Neuron (in vitro differentiated cells): ENCODE data around the gene ARPC2.
A peak's percentile ranks its signal among the peaks of the same experiment; 100 is the strongest.
"Not testable (repeated sequence)": the region's sequence is repeated elsewhere in the genome, so short reads cannot be mapped to it uniquely, and the experiment has no call there.

Source experiments
- H2AFZ ChIP-seq: one replicate; pipeline ENCODE4 v1.6.1; 2013; ENCODE audit warnings: low read depth, mild to moderate bottlenecking, inconsistent platforms, low read length, moderate library complexity
- H3K27me3 ChIP-seq: one replicate; pipeline ENCODE4 v1.6.1; 2013; ENCODE audit warnings: low read length; ENCODE audit not compliant: insufficient read depth
- H3K36me3 ChIP-seq: one replicate; pipeline ENCODE4 v1.6.1; 2013; ENCODE audit warnings: low read length; ENCODE audit not compliant: insufficient read depth
- H3K4me1 ChIP-seq: one replicate; pipeline ENCODE4 v1.6.1; 2013; ENCODE audit warnings: low read length; ENCODE audit not compliant: insufficient read depth
- H3K4me3 ChIP-seq: 2 replicates; pipeline ENCODE4 v1.5.1; 2013; ENCODE audit warnings: mild to moderate bottlenecking, low read length, moderate library complexity
- H3K9me3 ChIP-seq: one replicate; pipeline ENCODE4 v1.6.1; 2013; ENCODE audit warnings: low read length

ARPC2 gene

DNA sequence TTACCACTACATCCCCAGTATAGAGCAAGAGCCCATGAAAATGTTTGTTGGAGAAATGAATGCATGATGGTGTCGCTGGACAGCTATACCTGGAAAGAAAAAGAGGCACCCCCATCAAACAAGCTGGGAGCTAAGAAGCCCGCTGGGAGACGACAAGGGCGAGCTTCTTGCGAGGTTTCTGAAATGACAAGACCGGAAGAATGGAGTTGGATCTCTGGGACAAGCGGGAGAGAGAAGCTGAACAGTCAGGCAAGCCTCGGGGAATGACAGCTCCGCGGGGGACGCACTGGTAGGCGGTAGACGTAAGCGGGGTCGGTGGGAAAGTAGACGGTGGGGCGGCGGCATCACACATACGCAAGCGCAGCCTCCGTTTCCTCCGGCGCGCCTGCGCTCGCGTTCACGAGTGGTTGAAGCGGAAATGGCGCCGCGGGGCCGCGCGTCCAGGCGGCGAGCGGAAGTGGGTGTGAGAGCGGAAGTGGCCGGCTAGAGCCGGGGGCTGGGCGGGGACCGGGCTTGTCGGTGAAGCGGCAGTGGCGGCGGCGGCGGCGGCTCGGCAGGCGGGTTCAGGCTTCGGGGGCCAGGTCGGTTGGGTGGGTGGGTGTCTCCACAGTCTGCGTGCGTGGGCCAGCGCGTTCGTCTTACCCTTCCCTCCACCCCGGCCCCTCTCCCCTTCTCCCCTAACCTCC, at the start of gene ARPC2:
ARPC2 (plus strand) TSS at position 516 of the 686 bp plus-strand sequence. CDS start 282 bp downstream, outside the sequence.
- Histone ChIP-seq H3K4me1 (peaks cover 19% of the 10 kb centered on the region), H3K4me3 (peak within 1 kb of the TSS; percentile 93), H3K36me3 (peaks cover 10% of the 10 kb centered on the region), H3K27me3 (no peaks in the 10 kb centered on the region), H3K9me3 (no peaks in the 10 kb centered on the region), H2AFZ (peak within 1 kb of the TSS; percentile 88)

DNA sequence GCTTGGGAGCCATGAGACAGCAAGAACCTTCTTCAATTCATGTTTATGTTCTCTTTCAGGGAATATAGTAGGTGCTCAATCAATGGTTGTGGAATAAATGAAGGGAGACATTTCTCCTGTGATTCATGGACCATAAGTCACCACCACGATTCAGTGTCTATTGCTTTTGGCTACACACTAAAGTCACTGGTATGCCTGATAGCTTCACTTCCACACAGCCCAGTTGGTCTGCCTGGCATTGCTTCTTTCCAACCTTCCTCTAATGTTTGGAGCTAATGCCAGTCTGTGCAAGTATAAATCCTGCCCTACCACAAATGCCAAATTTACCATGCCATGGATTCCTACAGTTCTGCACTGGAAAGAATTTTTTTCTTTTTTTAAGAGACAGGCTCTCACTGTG, 49.0 kb upstream of the ARPC2 start:
- Histone ChIP-seq H3K27me3 (peaks cover 12% of the 10 kb centered on the region), H2AFZ (no peak overlapping the region), H3K36me3 (no peaks in the 10 kb centered on the region), H3K4me1 (no peaks in the 10 kb centered on the region), H3K9me3 (no peaks in the 10 kb centered on the region), H3K4me3 (no peak overlapping the region)

DNA sequence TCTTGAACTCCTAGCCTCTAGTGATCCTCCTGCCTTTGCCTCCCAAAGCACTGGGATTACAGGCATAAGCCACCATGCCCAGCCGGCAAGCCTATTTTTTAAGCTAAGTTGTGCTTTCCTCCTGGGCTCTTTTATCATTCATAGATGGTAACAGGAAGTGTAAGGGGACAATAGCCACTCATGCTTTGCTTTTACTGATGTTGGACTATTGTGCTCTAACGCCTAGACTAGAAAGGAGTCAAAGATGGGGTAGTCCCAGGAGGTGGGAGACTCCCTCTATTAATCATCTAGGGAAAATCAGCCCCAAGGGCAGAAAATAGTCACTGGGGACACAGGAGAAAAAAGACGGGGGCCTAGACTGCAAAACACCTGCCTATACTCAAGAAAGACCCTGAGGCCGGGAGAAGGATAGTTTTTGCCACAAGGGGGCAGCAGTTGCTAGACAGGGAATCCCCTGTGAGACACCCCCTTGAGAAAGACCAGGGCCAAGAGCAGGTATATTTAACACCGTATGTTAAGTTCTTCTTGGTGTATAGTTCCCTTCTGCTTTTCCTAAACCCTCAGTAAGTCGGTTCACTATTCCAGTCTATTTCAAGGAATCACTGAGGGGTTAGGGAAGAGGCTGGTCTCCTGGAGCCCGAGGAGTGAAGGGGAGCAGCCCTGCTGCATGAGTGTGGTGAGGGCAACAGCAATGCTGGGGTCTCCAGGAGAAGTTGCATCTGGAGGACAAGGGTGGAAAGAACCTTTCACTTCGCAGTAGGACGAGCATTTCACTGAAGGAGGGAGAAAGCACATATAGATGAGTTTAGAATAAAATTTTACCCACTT, 48.1 kb upstream of the ARPC2 start:
- Histone ChIP-seq H3K9me3 (no peaks in the 10 kb centered on the region), H2AFZ (no peak overlapping the region), H3K4me3 (no peak overlapping the region), H3K4me1 (no peaks in the 10 kb centered on the region), H3K27me3 (peaks cover 12% of the 10 kb centered on the region), H3K36me3 (no peaks in the 10 kb centered on the region)

DNA sequence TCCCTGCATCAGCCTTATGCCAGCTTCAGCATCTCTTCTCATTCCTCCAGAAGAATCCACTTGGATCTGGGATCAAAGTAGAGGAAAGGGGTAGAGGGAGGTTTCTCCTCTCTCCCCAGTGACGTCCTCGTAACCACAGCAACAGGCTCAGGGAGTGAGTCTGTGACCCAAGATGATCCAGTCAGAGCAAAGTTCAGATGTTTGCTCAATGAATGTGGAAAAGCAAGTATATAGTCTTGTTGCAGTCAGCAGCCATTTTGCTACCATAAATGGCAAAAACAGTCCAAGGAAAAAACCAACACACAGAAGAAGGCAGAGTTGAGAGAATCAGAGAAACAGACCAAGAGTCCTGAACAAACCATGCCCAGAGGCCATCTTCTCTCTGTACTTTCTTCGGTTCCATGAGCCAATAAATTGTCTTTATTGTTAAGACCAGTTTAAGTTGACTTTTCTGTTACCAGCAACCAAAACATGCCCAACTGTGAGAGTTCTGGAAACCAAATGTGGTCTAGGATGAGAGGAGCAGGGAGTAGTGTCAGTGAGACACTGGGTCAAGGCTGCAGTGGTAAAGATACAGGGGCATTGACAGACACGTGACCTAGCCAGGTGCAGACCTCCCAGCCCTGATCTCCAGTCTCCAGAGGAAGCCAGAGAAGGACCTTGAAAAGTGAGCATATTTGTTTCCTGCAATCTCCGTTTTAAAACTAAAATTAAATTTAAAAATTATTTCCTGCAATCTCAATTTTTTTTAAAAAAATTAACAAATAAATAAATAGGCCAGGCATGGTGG, 47.0 kb upstream of the ARPC2 start:
- Histone ChIP-seq H2AFZ (no peak overlapping the region), H3K4me1 (no peaks in the 10 kb centered on the region), H3K27me3 (peaks cover 8% of the 10 kb centered on the region), H3K36me3 (no peaks in the 10 kb centered on the region), H3K4me3 (no peak overlapping the region), H3K9me3 (no peaks in the 10 kb centered on the region)

DNA sequence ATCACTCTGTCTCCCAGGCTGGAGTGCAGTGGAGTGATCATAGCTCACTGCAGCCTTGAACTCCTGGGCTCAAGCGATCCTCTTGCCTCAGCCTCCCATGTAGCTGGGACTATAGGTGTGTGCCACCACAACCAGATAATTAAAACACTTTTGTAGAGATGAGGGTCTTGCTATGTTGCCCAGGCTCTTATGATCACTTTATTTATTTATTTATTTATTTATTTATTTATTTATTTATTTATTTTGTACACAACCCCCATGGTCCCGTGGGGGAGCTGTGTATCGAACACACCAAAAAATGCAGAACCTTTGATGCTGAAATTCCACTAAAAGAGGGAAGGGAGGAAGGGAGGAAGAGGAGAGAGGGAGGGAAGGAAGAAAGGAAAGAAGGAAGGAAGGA, 45.2 kb upstream of the ARPC2 start:
- not testable (repeated sequence) for H3K9me3 ChIP-seq, H3K4me3 ChIP-seq, H3K4me1 ChIP-seq, H2AFZ ChIP-seq, H3K27me3 ChIP-seq, H3K36me3 ChIP-seq

DNA sequence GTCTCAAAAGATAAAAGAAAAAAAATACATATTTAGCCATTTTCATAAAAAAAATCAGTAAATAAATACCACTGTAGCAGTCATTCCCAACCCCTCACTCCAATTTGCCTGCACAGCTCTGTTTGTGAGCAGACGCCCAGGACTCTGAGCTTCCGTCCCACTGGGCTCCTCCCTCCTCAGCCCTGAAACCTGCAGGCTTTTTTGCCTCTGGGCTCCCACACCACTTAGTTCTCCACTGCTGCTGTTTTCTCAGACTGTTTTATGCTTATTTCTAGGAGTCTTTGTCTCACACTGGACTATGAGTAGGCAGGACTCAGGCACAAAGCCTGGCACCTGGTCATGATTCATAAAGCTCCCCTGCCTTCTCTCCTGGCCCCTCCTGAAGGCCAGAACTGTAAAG, 44.1 kb upstream of the ARPC2 start:
- H3K4me1 ChIP-seq = no peaks in the 10 kb centered on the region
- no peaks in the 10 kb centered on the region for H3K9me3 ChIP-seq
- H3K4me3 ChIP-seq = no peak overlapping the region
- no peak overlapping the region for H2AFZ ChIP-seq
- H3K36me3 ChIP-seq = no peaks in the 10 kb centered on the region
- H3K27me3 ChIP-seq = peaks cover 4% of the 10 kb centered on the region

DNA sequence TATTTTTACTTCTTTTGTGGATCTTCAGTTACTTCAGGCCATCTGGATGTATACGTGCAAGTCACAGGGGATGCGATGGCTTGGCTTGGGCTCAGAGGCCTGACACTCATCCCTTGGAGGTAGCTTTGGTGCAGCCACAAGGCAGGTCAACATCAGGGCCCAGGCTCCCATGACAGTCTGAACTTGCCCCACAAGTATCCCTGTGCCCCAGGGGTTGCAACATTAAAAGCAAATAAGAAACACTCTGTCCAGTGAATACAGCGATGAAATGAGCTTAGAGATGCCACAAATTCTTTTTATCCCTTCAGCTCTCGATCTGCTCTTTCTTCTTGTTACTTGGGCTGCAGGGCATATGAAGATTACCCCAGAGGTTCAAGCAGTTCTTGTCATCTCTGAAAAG, 37.2 kb upstream of the ARPC2 start:
- H3K4me3 ChIP-seq = no peak overlapping the region

DNA sequence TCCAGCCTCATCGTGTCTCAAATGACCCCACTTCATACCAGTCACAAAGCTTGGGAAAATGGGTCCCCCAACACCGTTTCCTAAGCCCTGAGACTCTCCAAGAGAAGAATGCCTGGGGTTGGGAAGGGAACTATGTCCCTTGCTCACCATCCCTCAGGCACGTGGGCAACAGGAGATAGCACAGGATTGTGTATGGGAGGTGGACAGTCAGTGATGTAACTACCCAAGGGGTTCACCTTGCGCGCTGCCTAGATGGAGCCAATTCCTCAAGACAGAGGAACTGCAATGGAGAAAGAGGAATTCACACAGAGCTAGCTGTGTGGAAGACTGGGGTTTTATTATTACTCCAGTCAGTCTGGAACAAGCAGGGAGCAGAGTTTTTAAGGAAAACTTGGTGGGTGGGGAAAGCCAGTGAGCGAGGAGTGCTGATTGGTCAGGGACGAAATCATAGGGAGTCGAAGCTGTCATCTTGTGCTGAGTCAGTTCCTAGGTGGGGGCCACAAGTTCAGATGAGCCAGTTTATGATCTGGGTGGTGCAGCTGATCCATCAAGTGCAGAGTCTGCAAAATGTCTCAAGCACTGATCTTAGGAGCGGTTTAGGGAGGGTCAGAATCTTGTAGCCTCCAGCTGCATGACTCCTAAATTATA, 36.4 kb upstream of the ARPC2 start:
- Histone ChIP-seq H3K36me3 (no peaks in the 10 kb centered on the region), H3K4me1 (no peaks in the 10 kb centered on the region), H3K4me3 (no peak overlapping the region), H2AFZ (no peak overlapping the region), H3K9me3 (no peaks in the 10 kb centered on the region), H3K27me3 (peaks cover 3% of the 10 kb centered on the region)

More for the DNA sequence above, 37.2 kb upstream of the ARPC2 start:
- Histone ChIP-seq H3K36me3 (no peaks in the 10 kb centered on the region), H3K9me3 (no peaks in the 10 kb centered on the region), H3K4me1 (no peaks in the 10 kb centered on the region), H2AFZ (no peak overlapping the region), H3K27me3 (peaks cover 3% of the 10 kb centered on the region)

DNA sequence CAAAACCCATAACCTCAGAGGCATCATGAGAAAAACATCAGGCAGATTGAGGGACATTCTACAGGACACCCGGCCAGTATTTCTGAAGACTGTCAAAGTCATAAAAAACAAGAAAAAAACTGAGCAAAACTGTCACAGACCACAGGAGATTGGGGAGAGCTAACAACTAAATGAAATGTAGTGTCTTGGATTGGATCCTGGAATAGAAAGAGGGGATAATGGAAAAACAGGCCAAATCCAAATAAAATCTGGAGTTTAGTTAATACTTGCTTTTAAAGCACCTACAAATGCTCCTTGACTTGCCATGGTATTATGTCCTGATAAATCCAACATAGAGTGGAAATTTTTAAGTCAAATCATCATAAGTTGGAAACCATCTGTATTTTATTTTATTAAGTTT, 32.7 kb upstream of the ARPC2 start:
- Histone ChIP-seq H3K4me3 (no peak overlapping the region), H3K9me3 (no peaks in the 10 kb centered on the region)

DNA sequence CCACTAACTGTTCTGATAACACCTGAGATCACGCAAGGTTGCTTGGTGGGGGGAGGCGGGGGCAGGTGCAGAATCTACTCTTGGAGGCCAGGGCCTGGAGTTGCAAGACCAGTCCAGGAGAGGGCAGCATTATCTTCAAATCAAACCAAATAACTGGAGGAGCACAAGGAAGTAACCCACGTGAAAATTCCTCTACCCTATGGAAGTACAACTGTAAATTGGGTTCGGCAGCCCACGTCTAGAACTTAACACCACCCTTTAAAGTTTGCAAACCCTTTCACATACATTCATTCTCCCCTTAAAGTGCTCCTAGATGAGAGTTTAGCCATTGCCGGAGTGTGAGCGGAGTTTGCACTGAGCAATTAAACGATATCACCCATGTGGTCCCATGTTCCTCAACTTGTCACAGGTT, 30.6 kb upstream of the ARPC2 start:
- H3K4me1 ChIP-seq = no peaks in the 10 kb centered on the region

More for the DNA sequence above, 32.7 kb upstream of the ARPC2 start:
- H3K4me1 ChIP-seq = no peaks in the 10 kb centered on the region
- no peak overlapping the region for H2AFZ ChIP-seq
- peaks cover 3% of the 10 kb centered on the region for H3K27me3 ChIP-seq
- H3K36me3 ChIP-seq = no peaks in the 10 kb centered on the region

DNA sequence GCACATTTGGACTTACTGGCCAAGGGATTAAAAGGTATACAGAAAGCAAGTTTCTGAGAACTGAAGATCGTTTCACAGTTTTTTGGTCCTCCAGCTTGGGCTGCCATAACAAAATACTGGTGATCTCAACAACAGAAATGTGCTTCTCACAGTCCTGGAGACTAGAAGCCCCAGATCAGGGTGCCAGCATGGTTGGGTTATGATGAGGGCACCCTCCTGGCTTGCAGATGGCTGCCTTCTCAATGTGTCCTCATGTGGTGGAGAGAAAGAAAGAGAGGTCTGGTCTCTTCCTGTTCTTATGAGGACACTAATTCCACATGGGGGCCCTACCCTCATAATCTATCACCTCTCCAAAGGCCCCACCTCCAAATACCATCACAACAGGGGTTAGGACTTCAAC, 30.1 kb upstream of the ARPC2 start:
- no peaks in the 10 kb centered on the region for H3K9me3 ChIP-seq

More for the DNA sequence above, 30.6 kb upstream of the ARPC2 start:
- Histone ChIP-seq H3K4me3 (no peak overlapping the region), H3K9me3 (no peaks in the 10 kb centered on the region), H2AFZ (no peak overlapping the region), H3K36me3 (no peaks in the 10 kb centered on the region), H3K27me3 (peaks cover 2% of the 10 kb centered on the region)

DNA sequence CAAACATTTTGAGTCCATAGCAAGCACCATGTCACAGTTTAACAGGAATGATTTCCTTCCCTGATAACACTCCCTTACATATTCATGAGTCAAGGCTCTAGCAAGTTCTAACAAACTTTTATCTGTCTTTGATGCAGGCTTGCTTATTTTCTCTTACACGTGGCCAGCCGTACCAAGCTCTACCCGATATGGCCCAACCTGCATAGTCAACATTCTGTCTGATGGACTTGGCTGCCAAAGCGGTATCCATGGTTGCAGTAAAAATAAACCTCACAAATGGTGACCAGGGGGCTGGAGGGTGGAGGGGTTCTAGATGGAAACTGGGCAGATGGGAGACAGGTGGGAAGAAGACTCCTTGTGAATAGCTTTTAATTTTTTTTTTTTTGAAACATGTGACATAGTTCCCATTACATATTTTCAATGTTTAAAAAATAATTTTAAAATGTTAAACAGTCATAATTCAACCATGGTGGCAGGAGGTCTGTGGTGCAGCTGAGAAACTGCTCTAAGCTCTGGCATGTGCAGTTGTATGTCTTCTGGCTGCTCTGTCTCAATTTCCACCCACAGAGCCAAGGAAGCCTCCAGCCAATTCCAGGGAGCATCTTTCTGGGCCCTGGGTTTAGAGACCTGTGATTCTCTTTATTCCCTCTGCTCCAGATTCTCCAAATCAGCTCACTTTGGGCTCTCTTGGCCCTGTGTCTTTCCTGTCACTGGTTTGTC, 29.5 kb upstream of the ARPC2 start:
- Histone ChIP-seq H3K27me3 (no peaks in the 10 kb centered on the region), H3K36me3 (no peaks in the 10 kb centered on the region), H3K9me3 (no peaks in the 10 kb centered on the region), H2AFZ (no peak overlapping the region), H3K4me1 (no peaks in the 10 kb centered on the region), H3K4me3 (no peak overlapping the region)

More for the DNA sequence above, 30.1 kb upstream of the ARPC2 start:
- no peak overlapping the region for H2AFZ ChIP-seq
- H3K4me1 ChIP-seq = no peaks in the 10 kb centered on the region
- H3K4me3 ChIP-seq = no peak overlapping the region
- no peaks in the 10 kb centered on the region for H3K27me3 ChIP-seq
- H3K36me3 ChIP-seq = no peaks in the 10 kb centered on the region
